ENCODE measurements around the gene SBK1. TPM values are rescaled to one million over a fixed set of nuclear protein-coding genes. Genes with fewer than 3 reads are reported as not detected.
A peak's percentile ranks its signal among the peaks of the same experiment; 100 is the strongest.

SBK1 gene
- total RNA-seq, 1 donor from 2014 or later: 7.0 TPM

GRCh38 chr16:28301620-28302019, 9.3 kb downstream of the SBK1 start:
- Histone ChIP-seq H3K9ac (ENCODE audit: low read length) (no peak overlapping the region), H3K27me3 (ENCODE audit: insufficient read depth, low read length) (no peaks in the 10 kb centered on the region), H3K4me2 (ENCODE audit: low read length) (no peak overlapping the region), H2AFZ (ENCODE audit: low read depth, low read length) (no peak overlapping the region), H3K36me3 (ENCODE audit: insufficient read depth, low read length) (no peaks in the 10 kb centered on the region), H3K4me1 (ENCODE audit: insufficient read depth, low read length) (no peaks in the 10 kb centered on the region), H3K9me3 (ENCODE audit: insufficient read depth, low read depth, low read length) (no peaks in the 10 kb centered on the region), H3K4me3 (ENCODE audit: insufficient read depth, low read depth, low read length) (no peak overlapping the region), H3K27ac (ENCODE audit: low read depth, low read length) (no peak overlapping the region), H3K79me2 (ENCODE audit: insufficient read depth, low read length) (no peaks in the 10 kb centered on the region), H4K20me1 (ENCODE audit: insufficient read depth, low read length) (no peaks in the 10 kb centered on the region)
- Mint-ChIP-seq H3K4me3 (ENCODE audit: unreplicated experiment) (no peak overlapping the region), H3K27ac (ENCODE audit: unreplicated experiment) (no peak overlapping the region), H3K4me1 (ENCODE audit: low read depth, unreplicated experiment) (no peaks in the 10 kb centered on the region), H3K36me3 (ENCODE audit: low read depth, unreplicated experiment) (peaks cover 2% of the 10 kb centered on the region), H3K9me3 (ENCODE audit: unreplicated experiment) (peaks cover 3% of the 10 kb centered on the region), H3K27me3 (ENCODE audit: low read depth, unreplicated experiment) (peaks cover 7% of the 10 kb centered on the region)
- DNase-seq (ENCODE audit: low read depth) (no peak), FAIRE-seq (no peak)
- TF ChIP-seq CTCF (IDR thresholded peaks at IDR 0.05; ENCODE audit: insufficient read depth, low read depth, low read length) (no peak), EZH2 (IDR thresholded peaks at IDR 0.05; ENCODE audit: insufficient read depth, low read length) (no peak)

GRCh38 chr16:28303132-28303531, 10.8 kb downstream of the SBK1 start:
- Histone ChIP-seq H3K4me1 (ENCODE audit: insufficient read depth, low read length) (no peaks in the 10 kb centered on the region), H2AFZ (ENCODE audit: low read depth, low read length) (no peak overlapping the region), H3K27ac (ENCODE audit: low read depth, low read length) (no peak overlapping the region), H3K27me3 (ENCODE audit: insufficient read depth, low read length) (no peaks in the 10 kb centered on the region), H3K4me3 (ENCODE audit: insufficient read depth, low read depth, low read length) (no peak overlapping the region), H3K9me3 (ENCODE audit: insufficient read depth, low read depth, low read length) (no peaks in the 10 kb centered on the region), H3K9ac (ENCODE audit: low read length) (no peak overlapping the region), H3K79me2 (ENCODE audit: insufficient read depth, low read length) (no peaks in the 10 kb centered on the region), H4K20me1 (ENCODE audit: insufficient read depth, low read length) (no peaks in the 10 kb centered on the region), H3K4me2 (ENCODE audit: low read length) (no peak overlapping the region), H3K36me3 (ENCODE audit: insufficient read depth, low read length) (no peaks in the 10 kb centered on the region)
- Mint-ChIP-seq H3K4me1 (ENCODE audit: low read depth, unreplicated experiment) (no peaks in the 10 kb centered on the region), H3K4me3 (ENCODE audit: unreplicated experiment) (no peak overlapping the region), H3K27me3 (ENCODE audit: low read depth, unreplicated experiment) (peaks cover 4% of the 10 kb centered on the region), H3K27ac (ENCODE audit: unreplicated experiment) (no peak overlapping the region), H3K36me3 (ENCODE audit: low read depth, unreplicated experiment) (peaks cover 1% of the 10 kb centered on the region), H3K9me3 (ENCODE audit: unreplicated experiment) (peaks cover 3% of the 10 kb centered on the region)
- FAIRE-seq (no peak), DNase-seq (ENCODE audit: low read depth) (no peak)
- no peak for TF ChIP-seq EZH2 (IDR thresholded peaks at IDR 0.05; ENCODE audit: insufficient read depth, low read length)
- TF ChIP-seq CTCF (IDR thresholded peaks at IDR 0.05; ENCODE audit: insufficient read depth, low read depth, low read length): no peak

- Mint-ChIP-seq H3K4me1 (ENCODE audit: low read depth, unreplicated experiment) (no peaks in the 10 kb centered on the region), H3K9me3 (ENCODE audit: unreplicated experiment) (peaks cover 3% of the 10 kb centered on the region), H3K36me3 (ENCODE audit: low read depth, unreplicated experiment) (peaks cover 1% of the 10 kb centered on the region), H3K27ac (ENCODE audit: unreplicated experiment) (no peak overlapping the region), H3K4me3 (ENCODE audit: unreplicated experiment) (no peak overlapping the region), H3K27me3 (ENCODE audit: low read depth, unreplicated experiment) (peaks cover 4% of the 10 kb centered on the region)
- no peak overlapping the region for H3K4me3 ChIP-seq (ENCODE audit: insufficient read depth, low read depth, low read length)
- no peak overlapping the region for H2AFZ ChIP-seq (ENCODE audit: low read depth, low read length)
- peak; percentile 17 for DNase-seq (ENCODE audit: low read depth)
- no peaks in the 10 kb centered on the region for H3K79me2 ChIP-seq (ENCODE audit: insufficient read depth, low read length)
- H3K4me2 ChIP-seq (ENCODE audit: low read length): no peak overlapping the region
- no peaks in the 10 kb centered on the region for H3K27me3 ChIP-seq (ENCODE audit: insufficient read depth, low read length)
- no peaks in the 10 kb centered on the region for H3K4me1 ChIP-seq (ENCODE audit: insufficient read depth, low read length)
- no peaks in the 10 kb centered on the region for H3K9me3 ChIP-seq (ENCODE audit: insufficient read depth, low read depth, low read length)
- FAIRE-seq: no peak
- H3K36me3 ChIP-seq (ENCODE audit: insufficient read depth, low read length): no peaks in the 10 kb centered on the region
- H3K9ac ChIP-seq (ENCODE audit: low read length): no peak overlapping the region
- TF ChIP-seq EZH2 (IDR thresholded peaks at IDR 0.05; ENCODE audit: insufficient read depth, low read length): no peak
- H4K20me1 ChIP-seq (ENCODE audit: insufficient read depth, low read length): no peaks in the 10 kb centered on the region
- no peak overlapping the region for H3K27ac ChIP-seq (ENCODE audit: low read depth, low read length)
Measured at GRCh38 chr16:28304214-28304613, 11.9 kb downstream of the SBK1 start.
